HepG2 (cell line): Measurements from ENCODE around the gene MVK. TPM values are rescaled to one million over a fixed set of nuclear protein-coding genes. Genes with fewer than 3 reads are reported as not detected.

Experiments
- AHR ChIP-seq: IDR thresholded peaks from 2 replicates; pipeline ENCODE4 v1.6.1; 2018; ENCODE audit warnings: missing genetic modification reagents, missing compliant biosample characterization
- CBX2 ChIP-seq, 2 experiments: fragments of 200-600 bp in 1 of 2; sonication (generic); formaldehyde crosslinking in 1 of 2; IDR thresholded peaks; 2 replicates each; pipeline versions ENCODE4 v1.7.0 to v1.8.1; 2018 to 2022; ENCODE audit warnings: low read depth in 2 of 2, low read length in 1 of 2, mild to moderate bottlenecking in 1 of 2, missing genetic modification reagents in 1 of 2
- KDM5B ChIP-seq: sonication (generic); formaldehyde crosslinking; IDR thresholded peaks from 2 replicates; pipeline ENCODE4 v1.4.0; 2020; ENCODE audit warnings: missing genetic modification reagents, mild to moderate bottlenecking, borderline replicate concordance
- MEF2D ChIP-seq: sonication (generic); formaldehyde crosslinking; IDR thresholded peaks from 2 replicates; pipeline ENCODE4 v1.5.1; 2020; ENCODE audit warnings: mild to moderate bottlenecking, missing genetic modification reagents
- NR2F1 ChIP-seq, 2 experiments: fragments of 450-650 bp in 1 of 2; formaldehyde crosslinking in 1 of 2; IDR thresholded peaks; 2 replicates each; pipeline versions ENCODE4 v1.5.0 to v1.6.1; 2016 to 2020; ENCODE audit warnings: mild to moderate bottlenecking in 1 of 2, missing compliant biosample characterization in 1 of 2, missing genetic modification reagents in 1 of 2, moderate library complexity in 1 of 2
- RCOR2 ChIP-seq: IDR thresholded peaks from 2 replicates; pipeline ENCODE4 v1.6.1; 2016; ENCODE audit warnings: missing biosample characterization, missing genetic modification reagents
- SIX1 ChIP-seq: sonication (generic); formaldehyde crosslinking; IDR thresholded peaks from 2 replicates; pipeline ENCODE4 v1.4.0; 2020; ENCODE audit warnings: missing genetic modification reagents, borderline replicate concordance
- SMAD3 ChIP-seq: sonication (generic); formaldehyde crosslinking; IDR thresholded peaks from 2 replicates; pipeline ENCODE4 v1.4.0; 2020; ENCODE audit warnings: missing genetic modification reagents
- SPEN ChIP-seq: sonication (generic); formaldehyde crosslinking; IDR thresholded peaks from 2 replicates; pipeline ENCODE4 v1.5.1; 2020; ENCODE audit warnings: low read depth, mild to moderate bottlenecking, missing genetic modification reagents
- ZBTB7A ChIP-seq: sonication (generic); formaldehyde crosslinking; IDR thresholded peaks from 2 replicates; pipeline ENCODE4 v1.8.0; 2022; ENCODE audit warnings: mild to moderate bottlenecking, missing genetic modification reagents
- ZFP36L2 ChIP-seq: sonication (generic); formaldehyde crosslinking; IDR thresholded peaks from 2 replicates; pipeline ENCODE4 v1.4.0; 2020; ENCODE audit warnings: missing genetic modification reagents
- ZFP37 ChIP-seq: sonication (generic); formaldehyde crosslinking; IDR thresholded peaks from 2 replicates; pipeline ENCODE4 v1.4.0; 2020; ENCODE audit warnings: missing genetic modification reagents, borderline replicate concordance
- ZFY ChIP-seq: sonication (generic); formaldehyde crosslinking; IDR thresholded peaks from 2 replicates; pipeline ENCODE4 v1.4.0; 2020; ENCODE audit warnings: missing genetic modification reagents
- ZNF10 ChIP-seq: sonication (generic); formaldehyde crosslinking; IDR thresholded peaks from 2 replicates; pipeline ENCODE4 v1.4.0; 2020; ENCODE audit warnings: mild to moderate bottlenecking, low read depth, missing genetic modification reagents, borderline replicate concordance
- ZNF44 ChIP-seq: sonication (generic); formaldehyde crosslinking; IDR thresholded peaks from 2 replicates; pipeline ENCODE4 v1.5.1; 2020; ENCODE audit warnings: mild to moderate bottlenecking, missing genetic modification reagents
- ZNF562 ChIP-seq: sonication (generic); formaldehyde crosslinking; IDR thresholded peaks from 2 replicates; pipeline ENCODE4 v1.8.0; 2022; ENCODE audit warnings: missing genetic modification reagents, borderline replicate concordance
- ZNF570 ChIP-seq: sonication (generic); formaldehyde crosslinking; IDR thresholded peaks from 2 replicates; pipeline ENCODE4 v1.4.0; 2020; ENCODE audit warnings: mild to moderate bottlenecking, missing genetic modification reagents, borderline replicate concordance
- ZNF589 ChIP-seq: sonication (generic); formaldehyde crosslinking; conservative IDR thresholded peaks from 2 replicates; pipeline ENCODE4 v1.8.0; 2022; ENCODE audit warnings: mild to moderate bottlenecking, moderate library complexity, missing genetic modification reagents
- ZNF616 ChIP-seq: sonication (generic); formaldehyde crosslinking; IDR thresholded peaks from 2 replicates; pipeline ENCODE4 v1.5.0; 2020; ENCODE audit warnings: low read depth, mild to moderate bottlenecking, missing genetic modification reagents
- ZNF629 ChIP-seq: sonication (generic); formaldehyde crosslinking; conservative IDR thresholded peaks from 2 replicates; pipeline ENCODE4 v1.5.0; 2020; ENCODE audit warnings: missing genetic modification reagents
- ZNF709 ChIP-seq: sonication (generic); formaldehyde crosslinking; IDR thresholded peaks from 2 replicates; pipeline ENCODE4 v1.5.0; 2020; ENCODE audit warnings: mild to moderate bottlenecking, missing genetic modification reagents
- ZNF788 ChIP-seq: sonication (generic); formaldehyde crosslinking; IDR thresholded peaks from 2 replicates; pipeline ENCODE4 v1.5.0; 2020; ENCODE audit warnings: mild to moderate bottlenecking, missing genetic modification reagents, borderline replicate concordance
- polyA plus RNA-seq, 8 experiments: library from polyadenylated mRNA; depleted of rRNA in 3 of 8; stranded (reverse) in 7 of 8; unstranded in 1 of 8; fragments of >200 nt; fragmentation: Illumina TruSeq in 4 of 8; extraction: Trizol in 4 of 8; gene quantifications; 2 replicates each; pipeline versions ENCODE4 v1.2.1 to v1.2.3, GENCODE V29; 2011 to 2016; ENCODE audit warnings: low read depth in 4 of 8, missing spikeins in 1 of 8, mixed read lengths in 1 of 8; ENCODE audit not compliant: insufficient read depth in 1 of 8
- total RNA-seq, 5 experiments: library from RNA; depleted of rRNA; stranded (reverse); fragments of >200 nt; fragmentation: Illumina TruSeq; extraction: Trizol; gene quantifications; 2 replicates each; pipeline ENCODE4 v1.2.3, GENCODE V29; 2016; ENCODE audit warnings: low read depth in 1 of 5
- TF ChIP-seq, protein P1 (sequence below): IDR thresholded peaks from 2 replicates; pipeline ENCODE4 v1.6.1; 2016; ENCODE audit warnings: low read depth, borderline replicate concordance
- TF ChIP-seq, protein P2 (sequence below): sonication (generic); formaldehyde crosslinking; IDR thresholded peaks from 2 replicates; pipeline ENCODE4 v1.8.1; 2023; ENCODE audit warnings: mild to moderate bottlenecking, missing genetic modification reagents, borderline replicate concordance
- TF ChIP-seq, protein P3 (sequence below): sonication (generic); formaldehyde crosslinking; IDR thresholded peaks from 2 replicates; pipeline ENCODE4 v1.4.0; 2020; ENCODE audit warnings: missing genetic modification reagents
- TF ChIP-seq, protein P4 (sequence below): IDR thresholded peaks from 2 replicates; pipeline ENCODE4 v1.6.1; 2016; ENCODE audit warnings: missing compliant biosample characterization, missing genetic modification reagents, borderline replicate concordance

MVK gene
- total and polyA plus RNA-seq, 2 of the 13 experiments (the other 11 are each of a cell fraction or from before 2014, with no cell fraction given), result 11.6 to 66.9 TPM

DNA sequence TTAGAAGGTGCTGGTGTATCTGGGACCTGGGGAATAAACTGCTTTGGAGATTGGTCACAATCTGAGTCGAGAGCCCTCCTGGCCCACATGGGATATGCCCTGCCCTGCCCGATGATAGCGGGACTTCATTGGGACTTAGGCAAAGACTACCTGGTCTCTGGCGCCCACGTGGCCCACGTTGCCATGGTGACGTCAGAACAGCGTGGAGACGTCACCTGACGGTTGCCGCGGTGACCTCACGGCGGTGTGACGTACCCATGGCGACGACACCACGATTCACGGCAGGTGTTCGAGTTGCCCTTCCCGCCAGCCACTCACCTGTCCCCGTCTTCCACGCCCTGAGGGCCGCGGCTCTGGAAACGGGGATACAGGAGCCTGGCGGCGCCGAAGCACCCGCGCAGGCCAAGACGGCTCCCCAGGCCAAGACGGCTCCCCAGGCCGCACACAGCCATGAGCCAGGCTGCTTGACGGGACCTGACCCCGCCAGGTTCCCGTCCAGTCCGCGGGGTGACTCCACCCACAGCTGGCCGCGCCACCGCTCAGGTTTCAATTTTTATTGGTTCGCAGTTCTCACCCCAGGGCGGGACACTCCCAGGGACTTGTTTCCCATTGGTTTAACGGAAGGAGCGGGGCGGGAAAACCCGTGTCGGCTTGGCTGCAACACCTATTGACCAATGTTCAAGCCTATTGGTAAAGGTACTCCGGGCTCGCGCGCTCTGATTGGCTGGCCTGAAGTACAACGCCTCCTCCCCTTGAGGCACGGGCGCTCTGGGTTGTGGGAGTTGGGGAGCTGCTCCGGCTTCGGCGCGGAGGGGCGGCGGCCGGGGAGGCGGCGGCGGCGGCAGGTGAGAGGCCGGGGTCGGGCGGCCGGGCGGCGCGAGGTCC lies at the start of gene MVK, which contains the start of gene MMAB (continued):
- TF ChIP-seq ZNF44, result peak; percentile 75; the same call in 1 of the 2 replicates
- peak; percentile 61; the same call in 1 of the 2 replicates for TF ChIP-seq ZNF589
- TF ChIP-seq SIX1, result no peak
- no peak for TF ChIP-seq ZNF570
- 0 out of 2 replicates have a peak, but pooled peaks have one; percentile 19 for TF ChIP-seq ZBTB7A
- TF ChIP-seq ZNF616, result peak; percentile 57; the same call in 1 of the 2 replicates
- no peak for TF ChIP-seq CBX2 (IDR thresholded peaks at IDR 0.05; ENCODE audit: low read depth, low read length)
- TF ChIP-seq CBX2 (CRISPR knock-in tag; IDR thresholded peaks at IDR 0.05; ENCODE audit: low read depth), result peak; percentile 74; the same call in 1 of the 2 replicates
- TF ChIP-seq, protein P1, sequence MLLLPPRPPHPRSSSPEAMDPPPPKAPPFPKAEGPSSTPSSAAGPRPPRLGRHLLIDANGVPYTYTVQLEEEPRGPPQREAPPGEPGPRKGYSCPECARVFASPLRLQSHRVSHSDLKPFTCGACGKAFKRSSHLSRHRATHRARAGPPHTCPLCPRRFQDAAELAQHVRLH (CRISPR knock-in tag), result 0 out of 2 replicates have a peak, but pooled peaks have one; percentile 56
- peak in 1 of 2 experiments; percentile 30; a peak in 2 of 4 replicates for TF ChIP-seq NR2F1 (CRISPR knock-in tag; IDR thresholded peaks at IDR 0.05)
- TF ChIP-seq, protein P2, sequence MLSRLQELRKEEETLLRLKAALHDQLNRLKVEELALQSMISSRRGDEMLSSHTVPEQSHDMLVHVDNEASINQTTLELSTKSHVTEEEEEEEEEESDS (CRISPR knock-in tag), result peak; percentile 75; the same call in 1 of the 2 replicates
- TF ChIP-seq, protein P3, sequence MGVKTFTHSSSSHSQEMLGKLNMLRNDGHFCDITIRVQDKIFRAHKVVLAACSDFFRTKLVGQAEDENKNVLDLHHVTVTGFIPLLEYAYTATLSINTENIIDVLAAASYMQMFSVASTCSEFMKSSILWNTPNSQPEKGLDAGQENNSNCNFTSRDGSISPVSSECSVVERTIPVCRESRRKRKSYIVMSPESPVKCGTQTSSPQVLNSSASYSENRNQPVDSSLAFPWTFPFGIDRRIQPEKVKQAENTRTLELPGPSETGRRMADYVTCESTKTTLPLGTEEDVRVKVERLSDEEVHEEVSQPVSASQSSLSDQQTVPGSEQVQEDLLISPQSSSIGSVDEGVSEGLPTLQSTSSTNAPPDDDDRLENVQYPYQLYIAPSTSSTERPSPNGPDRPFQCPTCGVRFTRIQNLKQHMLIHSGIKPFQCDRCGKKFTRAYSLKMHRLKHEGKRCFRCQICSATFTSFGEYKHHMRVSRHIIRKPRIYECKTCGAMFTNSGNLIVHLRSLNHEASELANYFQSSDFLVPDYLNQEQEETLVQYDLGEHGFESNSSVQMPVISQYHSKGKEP (CRISPR knock-in tag), result peak; percentile 76; the same call in 1 of the 2 replicates
- no peak for TF ChIP-seq ZNF562 (CRISPR knock-in tag)
- TF ChIP-seq ZNF629 (CRISPR knock-in tag), result no peak
- no peak for TF ChIP-seq ZFP37 (CRISPR knock-in tag)
- peak; percentile 97 for TF ChIP-seq AHR (CRISPR knock-in tag)
- peak; percentile 84 for TF ChIP-seq MEF2D
- TF ChIP-seq ZFP36L2 (CRISPR knock-in tag), result 0 out of 2 replicates have a peak, but pooled peaks have one; percentile 69
- 0 out of 2 replicates have a peak, but pooled peaks have one; percentile 62 for TF ChIP-seq ZNF10 (CRISPR knock-in tag)
- TF ChIP-seq RCOR2 (CRISPR knock-in tag), result peak; percentile 52; the same call in 1 of the 2 replicates
- TF ChIP-seq SPEN (CRISPR knock-in tag), result peak; percentile 94
- peak; percentile 97 for TF ChIP-seq ZFY (CRISPR knock-in tag)
- TF ChIP-seq, protein P4, sequence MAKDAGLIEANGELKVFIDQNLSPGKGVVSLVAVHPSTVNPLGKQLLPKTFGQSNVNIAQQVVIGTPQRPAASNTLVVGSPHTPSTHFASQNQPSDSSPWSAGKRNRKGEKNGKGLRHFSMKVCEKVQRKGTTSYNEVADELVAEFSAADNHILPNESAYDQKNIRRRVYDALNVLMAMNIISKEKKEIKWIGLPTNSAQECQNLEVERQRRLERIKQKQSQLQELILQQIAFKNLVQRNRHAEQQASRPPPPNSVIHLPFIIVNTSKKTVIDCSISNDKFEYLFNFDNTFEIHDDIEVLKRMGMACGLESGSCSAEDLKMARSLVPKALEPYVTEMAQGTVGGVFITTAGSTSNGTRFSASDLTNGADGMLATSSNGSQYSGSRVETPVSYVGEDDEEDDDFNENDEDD (CRISPR knock-in tag), result peak; percentile 83
- peak; percentile 97 for TF ChIP-seq KDM5B (CRISPR knock-in tag)
- peak; percentile 86; the same call in 1 of the 2 replicates for TF ChIP-seq SMAD3
- TF ChIP-seq ZNF788 (CRISPR knock-in tag), result peak; percentile 93; the same call in 1 of the 2 replicates
- TF ChIP-seq ZNF709 (CRISPR knock-in tag), result peak; percentile 96
